ENCODE measurements around the gene S100A13.

DNA sequence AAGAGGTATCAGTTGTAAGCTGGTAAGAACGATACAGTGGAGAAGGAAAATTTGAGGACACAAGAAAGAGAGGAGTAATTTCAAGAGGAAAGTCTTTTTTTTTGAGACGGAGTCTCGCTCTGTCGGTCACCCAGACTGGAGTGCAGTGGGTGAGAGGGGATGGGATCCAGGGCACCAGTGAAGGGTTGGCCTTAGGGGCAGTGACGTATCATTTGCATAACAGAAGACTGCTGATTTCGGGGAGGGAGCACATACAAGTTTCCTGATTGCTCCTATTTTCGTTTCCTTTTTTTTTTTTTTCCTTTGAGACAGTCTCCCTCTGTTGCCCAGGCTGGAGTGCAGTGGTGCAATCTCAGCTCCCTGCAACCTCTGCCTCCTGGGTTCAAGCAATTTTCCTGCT lies 4.2 kb downstream of the S100A13 start:
- TF ChIP-seq, protein P1, sequence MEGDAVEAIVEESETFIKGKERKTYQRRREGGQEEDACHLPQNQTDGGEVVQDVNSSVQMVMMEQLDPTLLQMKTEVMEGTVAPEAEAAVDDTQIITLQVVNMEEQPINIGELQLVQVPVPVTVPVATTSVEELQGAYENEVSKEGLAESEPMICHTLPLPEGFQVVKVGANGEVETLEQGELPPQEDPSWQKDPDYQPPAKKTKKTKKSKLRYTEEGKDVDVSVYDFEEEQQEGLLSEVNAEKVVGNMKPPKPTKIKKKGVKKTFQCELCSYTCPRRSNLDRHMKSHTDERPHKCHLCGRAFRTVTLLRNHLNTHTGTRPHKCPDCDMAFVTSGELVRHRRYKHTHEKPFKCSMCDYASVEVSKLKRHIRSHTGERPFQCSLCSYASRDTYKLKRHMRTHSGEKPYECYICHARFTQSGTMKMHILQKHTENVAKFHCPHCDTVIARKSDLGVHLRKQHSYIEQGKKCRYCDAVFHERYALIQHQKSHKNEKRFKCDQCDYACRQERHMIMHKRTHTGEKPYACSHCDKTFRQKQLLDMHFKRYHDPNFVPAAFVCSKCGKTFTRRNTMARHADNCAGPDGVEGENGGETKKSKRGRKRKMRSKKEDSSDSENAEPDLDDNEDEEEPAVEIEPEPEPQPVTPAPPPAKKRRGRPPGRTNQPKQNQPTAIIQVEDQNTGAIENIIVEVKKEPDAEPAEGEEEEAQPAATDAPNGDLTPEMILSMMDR (conservative IDR thresholded peaks at IDR 0.05; ENCODE audit: low read length): no peak
- TF ChIP-seq EZH2phosphoT487 (IDR thresholded peaks at IDR 0.05; ENCODE audit: borderline replicate concordance, low read depth, low read length): no peak

Data from OCI-LY7 (cell line).